ENCODE measurements around the gene EYA2.

EYA2 gene

GRCh38 chr20:46964618-46965455 lies 70.2 kb downstream of the EYA2 start:
- no peaks in the 10 kb centered on the region for H3K27me3 ChIP-seq (ENCODE audit: control insufficient read depth, insufficient read depth, low read length)
- H3K9ac ChIP-seq (ENCODE audit: low read length): no peak overlapping the region
- no peak overlapping the region for H3K27ac ChIP-seq (ENCODE audit: low read depth, low read length)
- no peak overlapping the region for H3K4me3 ChIP-seq (ENCODE audit: low read length)
- no peaks in the 10 kb centered on the region for H3K36me3 ChIP-seq (ENCODE audit: control insufficient read depth, insufficient read depth, low read length)
- no peaks in the 10 kb centered on the region for H3K4me1 ChIP-seq (ENCODE audit: control insufficient read depth, insufficient read depth, low read length)

GRCh38 chr20:46965477-46965876 lies 70.8 kb downstream of the EYA2 start:
- no peak overlapping the region for H3K9ac ChIP-seq (ENCODE audit: low read length)
- H3K4me3 ChIP-seq (ENCODE audit: low read length): no peak overlapping the region
- H3K27ac ChIP-seq (ENCODE audit: low read depth, low read length): no peak overlapping the region
- H3K27me3 ChIP-seq (ENCODE audit: control insufficient read depth, insufficient read depth, low read length): no peaks in the 10 kb centered on the region
- H3K36me3 ChIP-seq (ENCODE audit: control insufficient read depth, insufficient read depth, low read length): no peaks in the 10 kb centered on the region
- no peaks in the 10 kb centered on the region for H3K4me1 ChIP-seq (ENCODE audit: control insufficient read depth, insufficient read depth, low read length)

GRCh38 chr20:46967646-46968045 lies 73.0 kb downstream of the EYA2 start:
- H3K4me3 ChIP-seq (ENCODE audit: low read length): no peak overlapping the region
- no peak overlapping the region for H3K9ac ChIP-seq (ENCODE audit: low read length)
- H3K4me1 ChIP-seq (ENCODE audit: control insufficient read depth, insufficient read depth, low read length): no peaks in the 10 kb centered on the region
- H3K36me3 ChIP-seq (ENCODE audit: control insufficient read depth, insufficient read depth, low read length): no peaks in the 10 kb centered on the region
- H3K27me3 ChIP-seq (ENCODE audit: control insufficient read depth, insufficient read depth, low read length): no peaks in the 10 kb centered on the region
- H3K27ac ChIP-seq (ENCODE audit: low read depth, low read length): no peak overlapping the region

GRCh38 chr20:46970937-46971630 lies 76.4 kb downstream of the EYA2 start:
- no peak overlapping the region for H3K27ac ChIP-seq (ENCODE audit: low read depth, low read length)
- no peaks in the 10 kb centered on the region for H3K27me3 ChIP-seq (ENCODE audit: control insufficient read depth, insufficient read depth, low read length)
- no peaks in the 10 kb centered on the region for H3K4me1 ChIP-seq (ENCODE audit: control insufficient read depth, insufficient read depth, low read length)
- H3K9ac ChIP-seq (ENCODE audit: low read length): no peak overlapping the region
- no peaks in the 10 kb centered on the region for H3K36me3 ChIP-seq (ENCODE audit: control insufficient read depth, insufficient read depth, low read length)
- no peak overlapping the region for H3K4me3 ChIP-seq (ENCODE audit: low read length)

- no peaks in the 10 kb centered on the region for H3K4me1 ChIP-seq (ENCODE audit: control insufficient read depth, insufficient read depth, low read length)
- H3K4me3 ChIP-seq (ENCODE audit: low read length): no peak overlapping the region
- H3K27ac ChIP-seq (ENCODE audit: low read depth, low read length): no peak overlapping the region
- H3K27me3 ChIP-seq (ENCODE audit: control insufficient read depth, insufficient read depth, low read length): no peaks in the 10 kb centered on the region
- no peak overlapping the region for H3K9ac ChIP-seq (ENCODE audit: low read length)
- H3K36me3 ChIP-seq (ENCODE audit: control insufficient read depth, insufficient read depth, low read length): no peaks in the 10 kb centered on the region
Measured at GRCh38 chr20:46973766-46974165, 79.1 kb downstream of the EYA2 start.

- H3K4me3 ChIP-seq (ENCODE audit: low read length): no peak overlapping the region
- H3K27me3 ChIP-seq (ENCODE audit: control insufficient read depth, insufficient read depth, low read length): no peaks in the 10 kb centered on the region
- no peak overlapping the region for H3K27ac ChIP-seq (ENCODE audit: low read depth, low read length)
- H3K36me3 ChIP-seq (ENCODE audit: control insufficient read depth, insufficient read depth, low read length): no peaks in the 10 kb centered on the region
- no peaks in the 10 kb centered on the region for H3K4me1 ChIP-seq (ENCODE audit: control insufficient read depth, insufficient read depth, low read length)
- H3K9ac ChIP-seq (ENCODE audit: low read length): no peak overlapping the region
Measured at GRCh38 chr20:46974669-46975434, 80.2 kb downstream of the EYA2 start.

GRCh38 chr20:46975976-46976375 lies 81.3 kb downstream of the EYA2 start:
- Histone ChIP-seq H3K27me3 (ENCODE audit: control insufficient read depth, insufficient read depth, low read length) (no peaks in the 10 kb centered on the region), H3K9ac (ENCODE audit: low read length) (no peak overlapping the region), H3K4me1 (ENCODE audit: control insufficient read depth, insufficient read depth, low read length) (no peaks in the 10 kb centered on the region), H3K36me3 (ENCODE audit: control insufficient read depth, insufficient read depth, low read length) (no peaks in the 10 kb centered on the region), H3K4me3 (ENCODE audit: low read length) (no peak overlapping the region), H3K27ac (ENCODE audit: low read depth, low read length) (no peak overlapping the region)

GRCh38 chr20:46977204-46977603 lies 82.6 kb downstream of the EYA2 start:
- Histone ChIP-seq H3K27me3 (ENCODE audit: control insufficient read depth, insufficient read depth, low read length) (no peaks in the 10 kb centered on the region), H3K4me1 (ENCODE audit: control insufficient read depth, insufficient read depth, low read length) (no peaks in the 10 kb centered on the region), H3K27ac (ENCODE audit: low read depth, low read length) (no peak overlapping the region), H3K9ac (ENCODE audit: low read length) (no peak overlapping the region), H3K4me3 (ENCODE audit: low read length) (no peak overlapping the region), H3K36me3 (ENCODE audit: control insufficient read depth, insufficient read depth, low read length) (no peaks in the 10 kb centered on the region)

- Histone ChIP-seq H3K4me3 (ENCODE audit: low read length) (no peak overlapping the region), H3K27ac (ENCODE audit: low read depth, low read length) (no peak overlapping the region), H3K4me1 (ENCODE audit: control insufficient read depth, insufficient read depth, low read length) (no peaks in the 10 kb centered on the region), H3K27me3 (ENCODE audit: control insufficient read depth, insufficient read depth, low read length) (no peaks in the 10 kb centered on the region), H3K9ac (ENCODE audit: low read length) (no peak overlapping the region), H3K36me3 (ENCODE audit: control insufficient read depth, insufficient read depth, low read length) (no peaks in the 10 kb centered on the region)
Measured at GRCh38 chr20:46977909-46978588, 83.4 kb downstream of the EYA2 start.

- Histone ChIP-seq H3K4me3 (ENCODE audit: low read length) (no peak overlapping the region), H3K4me1 (ENCODE audit: control insufficient read depth, insufficient read depth, low read length) (no peaks in the 10 kb centered on the region), H3K9ac (ENCODE audit: low read length) (no peak overlapping the region), H3K36me3 (ENCODE audit: control insufficient read depth, insufficient read depth, low read length) (no peaks in the 10 kb centered on the region), H3K27ac (ENCODE audit: low read depth, low read length) (no peak overlapping the region), H3K27me3 (ENCODE audit: control insufficient read depth, insufficient read depth, low read length) (no peaks in the 10 kb centered on the region)
Measured at GRCh38 chr20:46978951-46979491, 84.4 kb downstream of the EYA2 start.

GRCh38 chr20:46979603-46980241 lies 85.1 kb downstream of the EYA2 start:
- no peak overlapping the region for H3K4me3 ChIP-seq (ENCODE audit: low read length)
- H3K27me3 ChIP-seq (ENCODE audit: control insufficient read depth, insufficient read depth, low read length): no peaks in the 10 kb centered on the region
- no peak overlapping the region for H3K27ac ChIP-seq (ENCODE audit: low read depth, low read length)
- no peak overlapping the region for H3K9ac ChIP-seq (ENCODE audit: low read length)
- no peaks in the 10 kb centered on the region for H3K36me3 ChIP-seq (ENCODE audit: control insufficient read depth, insufficient read depth, low read length)
- no peaks in the 10 kb centered on the region for H3K4me1 ChIP-seq (ENCODE audit: control insufficient read depth, insufficient read depth, low read length)

All from rectal smooth muscle tissue (tissue), 1 donor.